A549 treated with CORT108297 at 1 μM for 4 hours (cell line): ENCODE measurements around the gene PTGES2. TPM values are rescaled to one million over a fixed set of nuclear protein-coding genes. Genes with fewer than 3 reads are reported as not detected.

Experiments
- total RNA-seq: library from RNA; stranded (reverse); fragments of 200-300 nt; extraction: Qiagen RNA extraction; gene quantifications from 5 replicates; pipeline ENCODE4 v1.2.3, GENCODE V29; 2022

The PTGES2 gene
- total RNA-seq = 76.5 to 104 TPM (median 94.8 TPM) in 5 replicates

GRCh38 chr9:128127568-128127989, at the start of gene PTGES2:
PTGES2 (minus strand) TSS chr9:128127729; CDS start chr9:128127717, 12 bp downstream.

GRCh38 chr9:128159784-128160602, 32.5 kb upstream of the PTGES2 start, which contains the start of gene BBLN:
BBLN (plus strand) TSS chr9:128160265; CDS start chr9:128160408, 143 bp downstream.

GRCh38 chr9:128149001-128149701, 21.6 kb upstream of the PTGES2 start, which contains the start of gene LCN2:
LCN2 (plus strand) TSS chr9:128149453; CDS start chr9:128149526, 73 bp downstream.

Other genes with a start within 250 kb of the PTGES2 start
- 22.2 to 26.8 TPM (median 23.4 TPM) in 5 replicates for gene ST6GALNAC6, start 228.1 kb downstream of the PTGES2 start, total RNA-seq
- gene ST6GALNAC4, start 210.7 kb downstream of the PTGES2 start, total RNA-seq = 14.0 to 24.2 TPM (median 22.2 TPM) in 5 replicates
- 1.4 to 2.4 TPM (median 2.3 TPM) in 5 replicates for gene PIP5KL1, start 197.0 kb downstream of the PTGES2 start, total RNA-seq
- gene DPM2, start 189.9 kb downstream of the PTGES2 start, total RNA-seq = 39.5 to 48.4 TPM (median 45.7 TPM) in 5 replicates
- gene EEIG1, start 146.7 kb downstream of the PTGES2 start, total RNA-seq = 50.6 to 81.0 TPM (median 63.1 TPM) in 5 replicates
- 5.1 to 7.5 TPM (median 7.2 TPM) in 5 replicates for gene NAIF1, start 60.4 kb downstream of the PTGES2 start, total RNA-seq
- gene SLC25A25, start 59.5 kb downstream of the PTGES2 start, total RNA-seq = 7.0 to 9.2 TPM (median 7.7 TPM) in 5 replicates
- 2.8 to 6.5 TPM (median 3.4 TPM) in 5 replicates for gene LCN2, start 21.7 kb upstream of the PTGES2 start, total RNA-seq
- 41.2 to 69.2 TPM (median 66.0 TPM) in 5 replicates for gene BBLN, start 32.5 kb upstream of the PTGES2 start, total RNA-seq
- 75.2 to 92.1 TPM (median 88.1 TPM) in 5 replicates for gene CIZ1, start 63.8 kb upstream of the PTGES2 start, total RNA-seq
- 78.2 to 96.1 TPM (median 86.9 TPM) in 5 replicates for gene DNM1, start 75.7 kb upstream of the PTGES2 start, total RNA-seq
- gene GOLGA2, start 148.3 kb upstream of the PTGES2 start, total RNA-seq = 38.8 to 54.8 TPM (median 46.5 TPM) in 5 replicates
- gene SWI5, start 148.5 kb upstream of the PTGES2 start, total RNA-seq = 41.5 to 51.4 TPM (median 46.9 TPM) in 5 replicates
- 40.0 to 56.0 TPM (median 51.8 TPM) in 5 replicates for gene TRUB2, start 194.7 kb upstream of the PTGES2 start, total RNA-seq
- 47.6 to 64.3 TPM (median 63.2 TPM) in 5 replicates for gene COQ4, start 195.1 kb upstream of the PTGES2 start, total RNA-seq
- 38.8 to 52.9 TPM (median 48.0 TPM) in 5 replicates for gene SLC27A4, start 212.8 kb upstream of the PTGES2 start, total RNA-seq
- 65.5 to 89.4 TPM (median 85.3 TPM) in 5 replicates for gene URM1, start 243.6 kb upstream of the PTGES2 start, total RNA-seq